Left ventricle myocardium inferior (tissue), 1 donor: ENCODE data around the gene ADAMTSL5. TPM values are rescaled to one million over a fixed set of nuclear protein-coding genes. Genes with fewer than 3 reads are reported as not detected.

Experiments
- DNase-seq: peaks from one replicate; pipeline ENCODE4 v3.0.0-alpha.2; 2020
- H3K27ac ChIP-seq: fragments of 200-600 bp; replicated peaks from 2 replicates; pipeline ENCODE4 v1.8.0; 2021
- H3K27me3 ChIP-seq: fragments of 200-600 bp; 2 replicates; pipeline ENCODE4 v1.8.0; 2021; ENCODE audit warnings: low read depth
- H3K36me3 ChIP-seq: fragments of 200-600 bp; 2 replicates; pipeline ENCODE4 v1.8.0; 2021
- H3K4me1 ChIP-seq: fragments of 200-600 bp; 2 replicates; pipeline ENCODE4 v1.8.0; 2021
- H3K4me3 ChIP-seq: fragments of 200-600 bp; 2 replicates; pipeline ENCODE4 v1.8.0; 2021; ENCODE audit warnings: mild to moderate bottlenecking, moderate library complexity
- H3K9me3 ChIP-seq: fragments of 200-600 bp; replicated peaks from 2 replicates; pipeline ENCODE4 v1.8.0; 2021
- CTCF ChIP-seq: fragments of 200-600 bp; IDR thresholded peaks from 2 replicates; pipeline ENCODE4 v1.8.0; 2021; ENCODE audit warnings: antibody characterized with exemption, mild to moderate bottlenecking, borderline replicate concordance
- intact Hi-C: fragments of 100-400 bp; cut with micrococcal nuclease; formaldehyde crosslinking; loops from one replicate; pipeline ENCODE4 v1.11.0; 2022
- long read RNA-seq: library from polyadenylated mRNA; unstranded; transcript quantifications from one replicate; pipeline ENCODE4 v2.0.0, GENCODE V29; 2021
- total RNA-seq: library from RNA; stranded (reverse); fragmentation: NEBNext Ultra II Directional; extraction: Animal tissue kit (Norgen Biotek cat#: 25700); gene quantifications from one replicate; pipeline ENCODE4 v1.2.1, GENCODE V29; 2021
- donor health status: DM: no; HTN: yes; CAD: no; lungs with severe emphysema.

Gene ADAMTSL5
- total RNA-seq = 36.8 TPM
- long read RNA-seq, partial matches to known transcripts = 42 of 93 reads
- long read RNA-seq, other reads (novel, unspliced or antisense) = 49 of 93 reads

- DNase-seq = peak; percentile 69
- TF ChIP-seq CTCF = peak; percentile 31
- peaks cover 48% of the 10 kb centered on the region for H3K4me1 ChIP-seq
- peaks cover 52% of the 10 kb centered on the region for H3K27me3 ChIP-seq
- H3K4me3 ChIP-seq = peak within 1 kb of the TSS; percentile 71
- intact Hi-C loops = no loop called here
- peak within 1 kb of the TSS; percentile 90 for H3K27ac ChIP-seq
- no peaks in the 10 kb centered on the region for H3K9me3 ChIP-seq
- H3K36me3 ChIP-seq = no peaks in the 10 kb centered on the region
Measured at GRCh38 chr19:1512671-1513498, at the start of gene ADAMTSL5. ADAMTSL5 (minus strand) TSS chr19:1513019; CDS start chr19:1510943, 2,076 bp downstream.

- no peak for TF ChIP-seq CTCF
- H3K27ac ChIP-seq = no peak overlapping the region
- no peaks in the 10 kb centered on the region for H3K9me3 ChIP-seq
- no peak overlapping the region for H3K4me3 ChIP-seq
- peaks cover 3% of the 10 kb centered on the region for H3K36me3 ChIP-seq
- intact Hi-C loops = no loop called here
- no peak for DNase-seq
- H3K4me1 ChIP-seq = peaks cover 20% of the 10 kb centered on the region
- H3K27me3 ChIP-seq = no peaks in the 10 kb centered on the region
Measured at GRCh38 chr19:1561236-1561842, 48.5 kb upstream of the ADAMTSL5 start.

- no peak overlapping the region for H3K4me3 ChIP-seq
- TF ChIP-seq CTCF = no peak
- peaks cover 11% of the 10 kb centered on the region for H3K4me1 ChIP-seq
- intact Hi-C loops = no loop called here
- no peaks in the 10 kb centered on the region for H3K27me3 ChIP-seq
- no peak for DNase-seq
- H3K9me3 ChIP-seq = no peaks in the 10 kb centered on the region
- H3K36me3 ChIP-seq = peaks cover 12% of the 10 kb centered on the region
- H3K27ac ChIP-seq = no peak overlapping the region
Measured at GRCh38 chr19:1560286-1560882, 47.6 kb upstream of the ADAMTSL5 start.

- Histone ChIP-seq H3K27ac (no peak overlapping the region), H3K4me3 (no peak overlapping the region), H3K4me1 (peaks cover 11% of the 10 kb centered on the region), H3K27me3 (no peaks in the 10 kb centered on the region), H3K9me3 (no peaks in the 10 kb centered on the region), H3K36me3 (peaks cover 16% of the 10 kb centered on the region)
- DNase-seq = no peak
- intact Hi-C loops = no loop called here
- no peak for TF ChIP-seq CTCF
Measured at GRCh38 chr19:1558552-1558951, 45.7 kb upstream of the ADAMTSL5 start.

GRCh38 chr19:1556390-1557070, 43.7 kb upstream of the ADAMTSL5 start:
- TF ChIP-seq CTCF = no peak
- no peaks in the 10 kb centered on the region for H3K27me3 ChIP-seq
- H3K9me3 ChIP-seq = no peaks in the 10 kb centered on the region
- H3K36me3 ChIP-seq = peaks cover 16% of the 10 kb centered on the region
- peaks cover 11% of the 10 kb centered on the region for H3K4me1 ChIP-seq
- H3K27ac ChIP-seq = no peak overlapping the region
- intact Hi-C loops = no loop called here
- no peak for DNase-seq
- no peak overlapping the region for H3K4me3 ChIP-seq
